ENCODE measurements around the gene DTWD2. TPM values are rescaled to one million over a fixed set of nuclear protein-coding genes. Genes with fewer than 3 reads are reported as not detected.
"Not testable (repeated sequence)": the region's sequence is repeated elsewhere in the genome, so short reads cannot be mapped to it uniquely, and the experiment has no call there.

Gene DTWD2
- total RNA-seq, 6 experiments from 2014 or later = 4.9 to 7.3 (median 5.6) TPM

DNA sequence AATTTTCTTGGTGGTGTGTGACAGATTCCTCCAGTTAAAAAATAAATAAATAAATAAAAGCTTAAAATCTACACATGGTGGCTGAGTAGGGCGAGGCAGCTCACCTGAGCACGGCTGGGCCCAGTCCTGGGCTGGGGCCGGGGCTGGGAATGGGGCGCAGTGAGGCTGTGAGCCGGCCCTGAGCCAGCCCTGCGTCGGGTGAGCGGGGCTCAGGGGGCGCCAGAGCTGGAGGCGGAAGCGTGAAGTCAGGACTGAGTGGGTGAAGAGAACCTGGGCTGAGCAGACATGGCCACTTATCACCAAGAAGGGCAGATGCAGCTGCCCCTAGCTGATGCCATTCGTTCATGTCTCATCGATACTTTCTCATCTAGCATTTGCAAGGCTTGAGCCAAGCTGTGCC, 22.8 kb upstream of the DTWD2 start:
- DNase-seq = no peak
- Mint-ChIP-seq H3K9me3 (no peaks in the 10 kb centered on the region), H3K27ac (no peak overlapping the region), H3K4me1 (ENCODE audit: low read depth) (no peaks in the 10 kb centered on the region), H3K27me3 (ENCODE audit: insufficient read depth) (peaks cover 7% of the 10 kb centered on the region; the same call in 1 of the 2 replicates), H3K36me3 (ENCODE audit: low read depth) (no peaks in the 10 kb centered on the region), H3K4me3 (no peak overlapping the region)
- TF ChIP-seq, protein P1, sequence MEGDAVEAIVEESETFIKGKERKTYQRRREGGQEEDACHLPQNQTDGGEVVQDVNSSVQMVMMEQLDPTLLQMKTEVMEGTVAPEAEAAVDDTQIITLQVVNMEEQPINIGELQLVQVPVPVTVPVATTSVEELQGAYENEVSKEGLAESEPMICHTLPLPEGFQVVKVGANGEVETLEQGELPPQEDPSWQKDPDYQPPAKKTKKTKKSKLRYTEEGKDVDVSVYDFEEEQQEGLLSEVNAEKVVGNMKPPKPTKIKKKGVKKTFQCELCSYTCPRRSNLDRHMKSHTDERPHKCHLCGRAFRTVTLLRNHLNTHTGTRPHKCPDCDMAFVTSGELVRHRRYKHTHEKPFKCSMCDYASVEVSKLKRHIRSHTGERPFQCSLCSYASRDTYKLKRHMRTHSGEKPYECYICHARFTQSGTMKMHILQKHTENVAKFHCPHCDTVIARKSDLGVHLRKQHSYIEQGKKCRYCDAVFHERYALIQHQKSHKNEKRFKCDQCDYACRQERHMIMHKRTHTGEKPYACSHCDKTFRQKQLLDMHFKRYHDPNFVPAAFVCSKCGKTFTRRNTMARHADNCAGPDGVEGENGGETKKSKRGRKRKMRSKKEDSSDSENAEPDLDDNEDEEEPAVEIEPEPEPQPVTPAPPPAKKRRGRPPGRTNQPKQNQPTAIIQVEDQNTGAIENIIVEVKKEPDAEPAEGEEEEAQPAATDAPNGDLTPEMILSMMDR (IDR thresholded peaks at IDR 0.05) = no peak

DNA sequence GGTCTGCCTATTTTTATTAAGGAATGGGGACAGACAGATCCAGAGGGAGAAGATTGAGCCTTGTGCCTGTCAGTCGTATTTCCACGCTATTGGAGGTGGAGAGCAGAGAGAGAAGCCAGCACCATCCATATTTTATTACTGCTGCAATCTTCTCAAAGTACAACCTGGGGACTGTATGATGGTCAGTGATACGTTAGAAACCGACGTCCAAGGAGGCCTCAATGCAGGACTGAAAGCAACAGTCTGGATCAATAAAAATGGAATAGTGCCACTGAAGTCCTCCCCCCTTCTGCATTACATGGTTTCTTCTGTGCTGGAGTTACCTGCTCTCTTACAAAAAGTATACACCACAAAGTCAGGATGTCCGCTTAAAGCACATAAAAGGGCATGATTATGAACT, 21.9 kb upstream of the DTWD2 start:
- H3K4me1 Mint-ChIP-seq (ENCODE audit: low read depth) = no peaks in the 10 kb centered on the region
- no peaks in the 10 kb centered on the region for H3K36me3 Mint-ChIP-seq (ENCODE audit: low read depth)
- no peak for DNase-seq
- TF ChIP-seq, protein P1 (IDR thresholded peaks at IDR 0.05) = no peak
- no peaks in the 10 kb centered on the region for H3K9me3 Mint-ChIP-seq
- H3K27me3 Mint-ChIP-seq (ENCODE audit: insufficient read depth) = peaks cover 6% of the 10 kb centered on the region
- H3K4me3 Mint-ChIP-seq = no peak overlapping the region
- H3K27ac Mint-ChIP-seq = no peak overlapping the region

DNA sequence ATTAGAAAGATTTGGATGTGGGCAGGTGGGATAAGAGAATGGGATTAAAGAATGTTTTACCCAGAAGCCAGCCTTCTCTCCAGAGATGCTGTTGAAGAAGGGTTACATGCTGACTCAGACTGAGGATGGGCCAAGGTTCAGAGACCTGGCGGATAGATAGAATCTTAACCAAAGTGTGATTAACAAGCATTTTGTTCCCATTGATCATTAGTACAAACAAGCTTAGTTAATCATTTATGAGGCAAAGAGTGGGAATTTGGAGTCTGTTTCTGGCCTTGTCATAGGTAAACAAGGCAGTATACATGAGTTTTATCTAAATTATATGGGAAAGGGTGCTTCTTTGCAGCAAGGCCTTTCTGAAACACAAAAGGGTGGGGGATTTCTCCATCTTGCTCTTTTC, 20.8 kb upstream of the DTWD2 start:
- H3K4me3 Mint-ChIP-seq = no peak overlapping the region
- no peaks in the 10 kb centered on the region for H3K36me3 Mint-ChIP-seq (ENCODE audit: low read depth)
- no peaks in the 10 kb centered on the region for H3K9me3 Mint-ChIP-seq
- no peak overlapping the region for H3K27ac Mint-ChIP-seq
- no peaks in the 10 kb centered on the region for H3K4me1 Mint-ChIP-seq (ENCODE audit: low read depth)
- peaks cover 4% of the 10 kb centered on the region for H3K27me3 Mint-ChIP-seq (ENCODE audit: insufficient read depth)
- TF ChIP-seq, protein P1 (IDR thresholded peaks at IDR 0.05) = no peak
- no peak for DNase-seq

DNA sequence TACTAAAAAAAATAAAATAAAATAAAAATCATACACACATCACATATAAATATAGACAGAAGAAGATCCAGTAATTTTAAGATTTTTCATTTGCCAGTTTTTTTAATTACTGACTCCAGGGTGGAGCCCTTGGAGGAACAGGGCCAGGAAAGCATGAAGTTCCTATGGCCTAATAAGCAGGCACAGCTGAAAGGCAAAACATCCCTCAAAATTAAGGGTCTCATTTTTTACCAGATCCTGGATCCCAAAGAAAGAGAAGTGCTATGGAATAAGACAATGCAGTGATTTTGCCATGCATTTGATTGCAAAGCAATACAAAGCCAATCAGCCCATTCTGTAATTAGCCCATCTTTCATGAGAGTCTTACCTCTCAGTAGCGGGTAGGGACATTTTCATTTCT, 11.3 kb upstream of the DTWD2 start:
- DNase-seq = no peak
- peaks cover 1% of the 10 kb centered on the region; the same call in 1 of the 2 replicates for H3K27me3 Mint-ChIP-seq (ENCODE audit: insufficient read depth)
- TF ChIP-seq, protein P1 (IDR thresholded peaks at IDR 0.05) = no peak
- no peak overlapping the region for H3K4me3 Mint-ChIP-seq
- no peaks in the 10 kb centered on the region for H3K4me1 Mint-ChIP-seq (ENCODE audit: low read depth)
- H3K9me3 Mint-ChIP-seq = peaks cover 25% of the 10 kb centered on the region
- no peak overlapping the region for H3K27ac Mint-ChIP-seq
- H3K36me3 Mint-ChIP-seq (ENCODE audit: low read depth) = no peaks in the 10 kb centered on the region; the same call in 1 of the 2 replicates

DNA sequence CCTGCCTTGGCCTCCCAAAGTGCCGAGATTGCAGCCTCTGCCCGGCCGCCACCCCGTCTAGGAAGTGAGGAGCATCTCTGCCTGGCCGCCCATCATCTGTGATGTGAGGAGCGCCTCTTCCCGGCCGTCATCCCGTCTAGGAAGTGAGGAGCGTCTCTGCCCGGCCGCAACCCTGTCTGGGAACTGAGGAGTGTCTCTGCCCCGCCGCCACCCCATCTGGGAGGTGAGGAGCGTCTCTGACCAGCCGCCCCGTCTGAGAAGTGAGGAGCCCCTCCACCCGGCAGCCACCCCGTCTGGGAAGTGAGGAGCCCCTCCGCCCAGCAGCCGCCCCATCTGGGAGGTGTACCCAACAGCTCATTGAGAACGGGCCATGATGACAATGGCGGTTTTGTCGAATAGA, 10.5 kb upstream of the DTWD2 start:
- H3K4me3 Mint-ChIP-seq; H3K4me1 Mint-ChIP-seq (ENCODE audit: low read depth); DNase-seq; H3K27ac Mint-ChIP-seq; H3K27me3 Mint-ChIP-seq (ENCODE audit: insufficient read depth); H3K36me3 Mint-ChIP-seq (ENCODE audit: low read depth): not testable (repeated sequence)
- peaks cover 25% of the 10 kb centered on the region for H3K9me3 Mint-ChIP-seq

DNA sequence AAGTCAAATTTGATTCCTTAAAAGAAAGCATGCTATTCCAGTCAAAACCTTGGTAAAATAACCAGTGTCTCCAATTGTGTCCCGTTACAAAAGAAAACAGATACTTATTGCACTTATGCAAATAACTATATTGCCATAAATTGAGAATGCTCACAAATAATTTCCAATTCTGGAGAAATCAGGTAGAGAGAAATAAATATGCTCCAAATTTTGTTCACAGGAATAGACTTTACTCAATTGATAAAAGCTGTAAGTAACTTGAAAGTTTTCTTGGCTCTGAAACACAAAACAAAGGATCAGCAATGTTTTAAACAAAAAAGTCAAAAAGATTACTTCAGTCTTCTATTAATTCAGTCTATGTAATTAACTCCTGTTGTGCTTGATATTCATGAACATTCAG, 7.8 kb upstream of the DTWD2 start:
- TF ChIP-seq, protein P1 (IDR thresholded peaks at IDR 0.05) = no peak
- Mint-ChIP-seq H3K4me1 (ENCODE audit: low read depth) (no peaks in the 10 kb centered on the region), H3K27ac (no peak overlapping the region), H3K4me3 (no peak overlapping the region), H3K27me3 (ENCODE audit: insufficient read depth) (peaks cover 1% of the 10 kb centered on the region; the same call in 1 of the 2 replicates), H3K36me3 (ENCODE audit: low read depth) (no peaks in the 10 kb centered on the region; the same call in 1 of the 2 replicates), H3K9me3 (peaks cover 31% of the 10 kb centered on the region)
- no peak for DNase-seq
